ENCODE results near the gene MRPS18A.

- no peak for TF ChIP-seq POLR2A (IDR thresholded peaks at IDR 0.05)
- TF ChIP-seq CTCF (IDR thresholded peaks at IDR 0.05) = no peak
These were observed 31.0 kb upstream of the MRPS18A start for GRCh38 chr6:43718387-43719105.

Measured in esophagus squamous epithelium (tissue), 4 donors.